IMR-90 (cell line): Measurements from ENCODE around the gene CNTN5. TPM values are rescaled to one million over a fixed set of nuclear protein-coding genes. Genes with fewer than 3 reads are reported as not detected.

Source experiments
- ATAC-seq: fragments of 200-7000 bp; cut with Tn5 transposase; 2 replicates; pipeline ENCODE4 v1.9.1; 2020; ENCODE audit warnings: low read depth, mild to moderate bottlenecking, moderate library complexity
- BruUV-seq: library from RNA; stranded (reverse); fragments of 400-500 nt; replicated peaks from 2 replicates; lab custom pipeline; 2021; lab: Mats Ljungman, UMichigan
- CTCF ChIA-PET: fragments of 300-600 bp; formaldehyde crosslinking; extraction: SDS; loops from one replicate; lab custom pipeline; 2021; ENCODE audit warnings: antibody characterized with exemption; lab: Yijun Ruan, JAX
- POLR2A ChIA-PET: fragments of 300-600 bp; sonication (Branson Sonifier 250); formaldehyde crosslinking; loops from one replicate; lab custom pipeline; 2022; ENCODE audit warnings: antibody characterized with exemption; ENCODE audit not compliant: unreplicated experiment; lab: Charles Lee
- DNase-seq: peaks from one replicate; pipeline ENCODE4 v3.0.0; 2013
- H2AFZ ChIP-seq: replicated peaks from 2 replicates; pipeline ENCODE3; 2013; ENCODE audit warnings: low read length, mild to moderate bottlenecking; ENCODE audit not compliant: poor library complexity
- H2AK5ac ChIP-seq: 2 replicates; pipeline ENCODE4 v1.6.1; 2013; ENCODE audit warnings: low read depth, low read length, inconsistent platforms
- H2AK9ac ChIP-seq: replicated peaks from 2 replicates; pipeline ENCODE3; 2013; ENCODE audit warnings: mild to moderate bottlenecking, low read depth, low read length, moderate library complexity; ENCODE audit not compliant: poor library complexity
- H2BK120ac ChIP-seq: 2 replicates; pipeline ENCODE4 v1.6.1; 2013; ENCODE audit warnings: low read depth, low read length, inconsistent platforms
- H2BK15ac ChIP-seq: 3 replicates; pipeline ENCODE4 v1.6.1; 2013; ENCODE audit warnings: low read depth, low read length, inconsistent platforms
- H2BK20ac ChIP-seq: 2 replicates; pipeline ENCODE4 v1.6.1; 2013; ENCODE audit warnings: low read depth, mild to moderate bottlenecking, inconsistent platforms, low read length, moderate library complexity
- H2BK5ac ChIP-seq: 2 replicates; pipeline ENCODE4 v1.6.1; 2013; ENCODE audit warnings: mild to moderate bottlenecking, low read depth, low read length, inconsistent platforms; ENCODE audit not compliant: poor library complexity, severe bottlenecking
- H3K14ac ChIP-seq: replicated peaks from 2 replicates; pipeline ENCODE4 v1.6.1; 2013; ENCODE audit warnings: low read depth, low read length, inconsistent platforms
- H3K18ac ChIP-seq: 2 replicates; pipeline ENCODE4 v1.6.1; 2013; ENCODE audit warnings: low read depth, low read length, control low read depth
- H3K23ac ChIP-seq: 2 replicates; pipeline ENCODE4 v1.6.1; 2013; ENCODE audit warnings: low read depth, low read length, inconsistent platforms
- H3K27ac ChIP-seq: 2 replicates; pipeline ENCODE4 v1.5.1; 2013; ENCODE audit warnings: mild to moderate bottlenecking, control low read depth, low read length; ENCODE audit not compliant: insufficient read depth
- H3K27me3 ChIP-seq: 2 replicates; pipeline ENCODE4 v1.6.1; 2013; ENCODE audit warnings: low read length; ENCODE audit not compliant: control insufficient read depth, insufficient read depth
- H3K36me3 ChIP-seq: 2 replicates; pipeline ENCODE4 v1.6.1; 2013; ENCODE audit warnings: low read length, mixed read lengths; ENCODE audit not compliant: control insufficient read depth, insufficient read depth
- H3K4ac ChIP-seq: 2 replicates; pipeline ENCODE4 v1.6.1; 2013; ENCODE audit warnings: low read depth, low read length, inconsistent platforms
- H3K4me1 ChIP-seq: 2 replicates; pipeline ENCODE4 v1.6.1; 2013; ENCODE audit warnings: low read length, mixed read lengths; ENCODE audit not compliant: control insufficient read depth, insufficient read depth
- H3K4me2 ChIP-seq: 2 replicates; pipeline ENCODE4 v1.6.1; 2013; ENCODE audit warnings: low read depth, mild to moderate bottlenecking, control low read depth, low read length, moderate library complexity
- H3K4me3 ChIP-seq: 2 replicates; pipeline ENCODE4 v1.5.1; 2013; ENCODE audit warnings: low read depth, mild to moderate bottlenecking, control low read depth, low read length, moderate library complexity; ENCODE audit not compliant: insufficient read depth
- H3K56ac ChIP-seq: 2 replicates; pipeline ENCODE4 v1.6.1; 2013; ENCODE audit warnings: low read length, inconsistent platforms; ENCODE audit not compliant: insufficient read depth; ENCODE audit errors: extremely low read depth
- H3K79me1 ChIP-seq, 2 experiments: 2 replicates each; pipeline ENCODE4 v1.6.1; 2013; ENCODE audit warnings: low read length in 2 of 2, inconsistent platforms in 1 of 2, low read depth in 1 of 2
- H3K9ac ChIP-seq: 2 replicates; pipeline ENCODE4 v1.6.1; 2013; ENCODE audit warnings: low read depth, low read length, control low read depth
- H3K9me1 ChIP-seq: 2 replicates; pipeline ENCODE4 v1.6.1; 2013; ENCODE audit warnings: low read length, inconsistent platforms; ENCODE audit not compliant: insufficient read depth
- H3K9me3 ChIP-seq: 2 replicates; pipeline ENCODE4 v1.6.1; 2013; ENCODE audit warnings: low read length; ENCODE audit not compliant: control insufficient read depth, insufficient read depth
- H4K20me1 ChIP-seq: 2 replicates; pipeline ENCODE4 v1.6.1; 2013; ENCODE audit warnings: low read length, inconsistent platforms; ENCODE audit not compliant: insufficient read depth
- H4K5ac ChIP-seq: 2 replicates; pipeline ENCODE4 v1.6.1; 2013; ENCODE audit warnings: mild to moderate bottlenecking, low read depth, low read length, control low read depth
- H4K8ac ChIP-seq, 2 experiments: 2 replicates each; pipeline ENCODE4 v1.6.1; 2013; ENCODE audit warnings: low read depth in 2 of 2, low read length in 2 of 2, control low read depth in 1 of 2, inconsistent platforms in 1 of 2
- H4K91ac ChIP-seq: 2 replicates; pipeline ENCODE4 v1.6.1; 2013; ENCODE audit warnings: low read depth, low read length, inconsistent platforms; ENCODE audit not compliant: insufficient read depth
- MAFK ChIP-seq: IDR thresholded peaks from 2 replicates; pipeline ENCODE4 v1.6.1; 2012; ENCODE audit warnings: low read depth, low read length, improper control_type of control experiment
- NFE2L2 ChIP-seq: fragments of 150-350 bp; IDR thresholded peaks from 2 replicates; pipeline ENCODE4 v1.6.1; 2016; ENCODE audit warnings: low read depth, mild to moderate bottlenecking, low read length
- dilution Hi-C: fragments of 300-500 bp; cut with HindIII; formaldehyde crosslinking; loops from one replicate; pipeline ENCODE4 v1.14.3; 2018; ENCODE audit warnings: low sequenced_read_pairs; ENCODE audit not compliant: unreplicated experiment
- in situ Hi-C: fragments of 300-500 bp; cut with MboI; formaldehyde crosslinking; loops from 3 replicates; pipeline ENCODE4 v1.14.3; 2019; ENCODE audit warnings: low sequenced_read_pairs, inconsistent platforms, mixed read lengths
- intact Hi-C: fragments of 100-400 bp; cut with micrococcal nuclease; formaldehyde crosslinking; loops from 2 replicates; pipeline ENCODE4 v1.10.0; 2022
- polyA plus RNA-seq, 3 experiments: library from polyadenylated mRNA; depleted of rRNA; stranded (reverse); fragments of >200 nt; gene quantifications; 2 replicates each; pipeline ENCODE4 v1.2.3, GENCODE V29; 2012; ENCODE audit warnings: low replicate concordance in 1 of 3
- total RNA-seq: library from RNA; depleted of rRNA; stranded (reverse); fragments of >200 nt; gene quantifications from 2 replicates; pipeline ENCODE4 v1.2.3, GENCODE V29; 2012

Gene CNTN5
- total and polyA plus RNA-seq, 2 of the 4 experiments (the other 2 are of a cell fraction) = not detected

GRCh38 chr11:99176430-99176829 is 155.7 kb downstream of the CNTN5 start:
- Histone ChIP-seq H3K18ac (no peak overlapping the region), H3K14ac (no peak overlapping the region), H3K23ac (no peak overlapping the region), H3K4ac (no peak overlapping the region), H4K8ac (no peak overlapping the region), H4K20me1 (no peaks in the 10 kb centered on the region), H2BK15ac (no peak overlapping the region), H3K4me2 (no peak overlapping the region), H3K56ac (no peak overlapping the region), H2BK120ac (no peak overlapping the region), H3K9ac (no peak overlapping the region), H3K27ac (no peak overlapping the region), H2BK20ac (no peak overlapping the region), H4K91ac (no peak overlapping the region), H3K27me3 (no peaks in the 10 kb centered on the region), H3K79me1 (no peaks in the 10 kb centered on the region), H3K9me3 (peaks cover 2% of the 10 kb centered on the region; the same call in 1 of the 2 replicates), H3K9me1 (no peaks in the 10 kb centered on the region), H2AK5ac (no peak overlapping the region), H4K5ac (no peak overlapping the region), H2AFZ (no peak overlapping the region), H3K4me3 (no peak overlapping the region), H3K4me1 (no peaks in the 10 kb centered on the region), H2AK9ac (no peak overlapping the region), H2BK5ac (no peak overlapping the region), H3K36me3 (no peaks in the 10 kb centered on the region)
- dilution Hi-C loops = no loop called here
- no peak for DNase-seq
- no peak for ATAC-seq
- no TSS peak for BruUV-seq
- TF ChIP-seq NFE2L2 (no peak), MAFK (peak; percentile 31; the same call in 1 of the 2 replicates)
- in situ Hi-C loops = no loop called here
- ChIA-PET POLR2A (no interaction called here), CTCF (no interaction called here)
- intact Hi-C loops = no loop called here
